ENCODE measurements around the gene PRDM10. TPM values are rescaled to one million over a fixed set of nuclear protein-coding genes. Genes with fewer than 3 reads are reported as not detected.

The PRDM10 gene
- total RNA-seq, 6 experiments from 2014 or later, result 3.4 to 6.8 (median 4.4) TPM

DNA sequence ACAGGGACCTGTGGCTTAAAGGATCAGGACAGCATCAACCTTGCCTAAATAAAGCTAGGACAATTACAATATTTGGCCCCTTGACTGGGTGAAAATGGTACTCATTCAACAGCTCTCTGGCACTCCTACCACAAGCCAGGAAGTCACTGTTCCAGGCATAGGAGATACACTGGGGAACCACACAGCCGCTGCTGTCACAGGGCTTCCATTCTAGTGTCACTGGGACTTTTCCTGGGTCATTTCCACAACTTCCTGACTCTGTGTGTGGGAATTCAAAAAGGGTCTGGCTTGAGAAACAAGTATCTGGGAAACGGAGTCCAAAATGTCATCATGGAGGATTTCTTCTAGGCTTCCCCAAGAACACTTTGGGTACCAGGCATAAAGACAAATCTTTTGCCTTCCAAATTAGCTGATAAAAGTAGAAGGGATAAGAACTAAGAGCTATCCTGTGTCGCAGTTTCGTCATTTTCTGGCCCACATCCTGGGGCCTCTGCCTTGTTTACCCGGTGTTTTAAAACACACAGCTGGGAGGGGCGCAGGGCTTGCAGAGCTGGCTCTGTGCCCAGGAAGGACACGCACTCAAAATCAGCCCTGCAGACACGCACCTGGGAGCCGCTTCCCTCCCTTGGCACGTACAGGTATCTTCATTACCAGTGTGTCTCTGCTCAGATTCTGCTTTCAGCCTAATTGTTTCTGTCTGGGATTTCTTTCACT is 149.0 kb downstream of the PRDM10 start:
- ATAC-seq, result peak; percentile 87 to 96 (median 93)

GRCh38 chr11:129852125-129852740 is 150.4 kb downstream of the PRDM10 start:
- Histone ChIP-seq H3K36me3 (no peaks in the 10 kb centered on the region), H3K4me3 (no peak overlapping the region), H3K27ac (no peak overlapping the region), H3K4me1 (peaks cover 0 to 10% (median 5%) of the 10 kb centered on the region in 4 donors), H3K27me3 (no peaks in the 10 kb centered on the region), H3K9me3 (no peaks in the 10 kb centered on the region)
- WGBS (ENCODE audit: insufficient coverage, low coverage, low lambda C conversion rate, missing lambda C conversion rate), result 79% methylated on average over 14 of the region's 15 CpGs
- no peak for DNase-seq
- intact Hi-C loops (cut with DNase I), result no loop called here
- TF ChIP-seq CTCF (IDR thresholded peaks at IDR 0.05), result no peak
- TF ChIP-seq POLR2A (IDR thresholded peaks at IDR 0.05), result no peak
- ATAC-seq, result no peak

More for the DNA sequence above, 149.0 kb downstream of the PRDM10 start:
- peak overlapping the region; percentile 56 to 65 (median 58) for H3K27ac ChIP-seq
- no peaks in the 10 kb centered on the region for H3K9me3 ChIP-seq
- no peaks in the 10 kb centered on the region for H3K36me3 ChIP-seq
- peaks cover 0 to 10% (median 5%) of the 10 kb centered on the region in 4 donors for H3K4me1 ChIP-seq
- intact Hi-C loops (cut with DNase I), result no loop called here
- H3K27me3 ChIP-seq, result no peaks in the 10 kb centered on the region
- H3K4me3 ChIP-seq, result no peak overlapping the region
- 8% methylated on average over 9 of the region's 10 CpGs for WGBS (ENCODE audit: insufficient coverage, low coverage, low lambda C conversion rate, missing lambda C conversion rate)
- no peak for TF ChIP-seq POLR2A (IDR thresholded peaks at IDR 0.05)
- TF ChIP-seq CTCF (IDR thresholded peaks at IDR 0.05), result no peak
- peak; percentile 88 to 94 (median 93) for DNase-seq

Other genes with a start within 250 kb of the PRDM10 start
- gene TMEM45B, start 187.0 kb downstream of the PRDM10 start, total RNA-seq, result 100 to 1,000 TPM in 1 of 6 experiments, 10 to 100 TPM in 4, 1 to 10 TPM in 1; 10.0 to 126 (median 18.6) TPM
- gene NFRKB, start 107.3 kb downstream of the PRDM10 start, total RNA-seq, result 10 to 100 TPM in 5 of 6 experiments, 1 to 10 TPM in 1; 9.5 to 15.0 (median 11.4) TPM
- 100 to 1,000 TPM; 184 to 255 (median 252) TPM for gene APLP2, start 67.1 kb upstream of the PRDM10 start, total RNA-seq
- 10 to 100 TPM in 3 of 6 experiments, 1 to 10 TPM in 3; 2.5 to 16.7 (median 10.8) TPM for gene ST14, start 156.9 kb upstream of the PRDM10 start, total RNA-seq

Data from right lobe of liver (tissue), 6 donors.